WTC11 (cell line): ENCODE results near the gene HELZ. TPM values are rescaled to one million over a fixed set of nuclear protein-coding genes. Genes with fewer than 3 reads are reported as not detected.

Source experiments
- ATAC-seq: fragments of 200-7000 bp; cut with Tn5 transposase; 2 replicates; pipeline ENCODE4 v1.10.0; 2021; ENCODE audit warnings: mild to moderate bottlenecking, moderate library complexity
- CTCF ChIA-PET: fragments of 300-600 bp; sonication (Branson Sonifier 250); formaldehyde crosslinking; loops from one replicate; lab custom pipeline; 2021; ENCODE audit warnings: antibody characterized with exemption; lab: Charles Lee
- POLR2A ChIA-PET: fragments of 350-600 bp; sonication (Branson Sonifier 250); formaldehyde crosslinking; loops from one replicate; lab custom pipeline; 2021; ENCODE audit warnings: antibody characterized with exemption; lab: Charles Lee
- DNase-seq: peaks from one replicate; pipeline ENCODE4 v3.0.0; 2021; ENCODE audit warnings: low spot score
- H3K27ac Mint-ChIP-seq: 2 replicates; pipeline ENCODE4 v1.8.0; 2021; ENCODE audit warnings: mixed read lengths
- H3K27me3 Mint-ChIP-seq: 2 replicates; pipeline ENCODE4 v1.8.0; 2021; ENCODE audit warnings: low read depth, mild to moderate bottlenecking, moderate library complexity, mixed read lengths
- H3K36me3 Mint-ChIP-seq: 2 replicates; pipeline ENCODE4 v1.8.0; 2021; ENCODE audit warnings: mixed read lengths
- H3K4me1 Mint-ChIP-seq: 2 replicates; pipeline ENCODE4 v1.8.0; 2022; ENCODE audit warnings: mixed read lengths
- H3K4me3 Mint-ChIP-seq: 2 replicates; pipeline ENCODE4 v1.8.0; 2021; ENCODE audit warnings: mild to moderate bottlenecking, moderate library complexity, mixed read lengths
- H3K9me3 Mint-ChIP-seq: 2 replicates; pipeline ENCODE4 v1.8.0; 2021; ENCODE audit warnings: mixed read lengths
- CBFB ChIP-seq: sonication (generic); formaldehyde crosslinking; IDR thresholded peaks from 2 replicates; pipeline ENCODE4 v1.8.1; 2022; ENCODE audit warnings: mild to moderate bottlenecking, low read depth, missing genetic modification reagents
- CREM ChIP-seq: sonication (generic); formaldehyde crosslinking; IDR thresholded peaks from 2 replicates; pipeline ENCODE4 v1.8.1; 2022; ENCODE audit warnings: mild to moderate bottlenecking, missing genetic modification reagents, moderate library complexity
- ELF4 ChIP-seq: sonication (generic); formaldehyde crosslinking; IDR thresholded peaks from 2 replicates; pipeline ENCODE4 v1.8.1; 2022; ENCODE audit warnings: low read depth, mild to moderate bottlenecking, moderate library complexity, missing genetic modification reagents
- FOXJ3 ChIP-seq: sonication (generic); formaldehyde crosslinking; IDR thresholded peaks from 2 replicates; pipeline ENCODE4 v1.9.0; 2021; ENCODE audit warnings: missing genetic modification reagents, mild to moderate bottlenecking, borderline replicate concordance
- FOXK1 ChIP-seq: sonication (generic); formaldehyde crosslinking; IDR thresholded peaks from 2 replicates; pipeline ENCODE4 v1.8.0; 2022; ENCODE audit warnings: mild to moderate bottlenecking, moderate library complexity, missing genetic modification reagents
- GABPB1 ChIP-seq: sonication (generic); formaldehyde crosslinking; IDR thresholded peaks from 2 replicates; pipeline ENCODE4 v1.8.1; 2023; ENCODE audit warnings: mild to moderate bottlenecking, missing genetic modification reagents
- HMGA2 ChIP-seq: fragments of 250-450 bp; sonication (Bioruptor Pico); IDR thresholded peaks from 2 replicates; pipeline ENCODE4 v1.4.0; 2021; ENCODE audit warnings: mild to moderate bottlenecking, moderate library complexity
- IRF2 ChIP-seq: sonication (generic); formaldehyde crosslinking; IDR thresholded peaks from 2 replicates; pipeline ENCODE4 v1.8.0; 2022; ENCODE audit warnings: low read depth, missing genetic modification reagents, borderline replicate concordance
- JAZF1 ChIP-seq: fragments of 250-450 bp; sonication (Bioruptor Pico); IDR thresholded peaks from 2 replicates; pipeline ENCODE4 v1.9.0; 2021; ENCODE audit warnings: moderate library complexity, mild to moderate bottlenecking, inconsistent platforms
- JUN ChIP-seq: sonication (generic); formaldehyde crosslinking; IDR thresholded peaks from 2 replicates; pipeline ENCODE4 v1.8.0; 2023; ENCODE audit warnings: mild to moderate bottlenecking, missing genetic modification reagents
- STAT6 ChIP-seq: sonication (generic); formaldehyde crosslinking; conservative IDR thresholded peaks from 2 replicates; pipeline ENCODE4 v1.8.1; 2023; ENCODE audit warnings: mild to moderate bottlenecking, low read depth, missing genetic modification reagents, moderate library complexity
- TEAD4 ChIP-seq: sonication (generic); formaldehyde crosslinking; IDR thresholded peaks from 2 replicates; pipeline ENCODE4 v1.8.0; 2022; ENCODE audit warnings: mild to moderate bottlenecking, missing genetic modification reagents
- ZBTB43 ChIP-seq: sonication (generic); formaldehyde crosslinking; IDR thresholded peaks from 2 replicates; pipeline ENCODE4 v1.8.1; 2023; ENCODE audit warnings: mild to moderate bottlenecking, missing genetic modification reagents
- ZNF121 ChIP-seq: sonication (generic); formaldehyde crosslinking; IDR thresholded peaks from 2 replicates; pipeline ENCODE4 v1.8.0; 2023; ENCODE audit warnings: missing genetic modification reagents
- ZNF219 ChIP-seq: sonication (generic); formaldehyde crosslinking; IDR thresholded peaks from 2 replicates; pipeline ENCODE4 v1.8.0; 2023; ENCODE audit warnings: missing genetic modification reagents, mild to moderate bottlenecking, borderline replicate concordance
- ZNF423 ChIP-seq: fragments of 250-450 bp; sonication (Bioruptor Pico); IDR thresholded peaks from 2 replicates; pipeline ENCODE4 v2.1.2; 2022; ENCODE audit warnings: mild to moderate bottlenecking, moderate library complexity
- ZSCAN18 ChIP-seq: fragments of 250-450 bp; sonication (Bioruptor Pico); IDR thresholded peaks from 2 replicates; pipeline ENCODE4 v2.1.2; 2022; ENCODE audit warnings: mild to moderate bottlenecking, moderate library complexity
- total RNA-seq: library from RNA; stranded (reverse); gene quantifications from 3 replicates; pipeline ENCODE4 v1.2.3, GENCODE V29; 2021
- TF ChIP-seq, protein P1 (sequence below): sonication (generic); formaldehyde crosslinking; IDR thresholded peaks from 2 replicates; pipeline ENCODE4 v1.8.1; 2023; ENCODE audit warnings: mild to moderate bottlenecking, missing genetic modification reagents, moderate library complexity
- TF ChIP-seq, protein P2 (sequence below): sonication (generic); formaldehyde crosslinking; IDR thresholded peaks from 2 replicates; pipeline ENCODE4 v1.8.0; 2023; ENCODE audit warnings: missing genetic modification reagents

Gene HELZ
- total RNA-seq, 1 experiment from 2014 or later, result 49.1 TPM

GRCh38 chr17:67041941-67042899 lies 202.8 kb downstream of the HELZ start:
- no peak overlapping the region for H3K4me3 Mint-ChIP-seq
- CTCF ChIA-PET, result interaction anchor here (0.9 to 2.2 kb wide), 4 partner anchors 26 to 187 kb away, joined by 3 to 8 read pairs (median 4); no protein-coding TSS in a partner anchor
- H3K9me3 Mint-ChIP-seq, result peaks cover 9% of the 10 kb centered on the region
- ATAC-seq, result no peak
- H3K36me3 Mint-ChIP-seq, result no peaks in the 10 kb centered on the region
- no peaks in the 10 kb centered on the region; the same call in 1 of the 2 replicates for H3K27me3 Mint-ChIP-seq
- DNase-seq, result no peak
- POLR2A ChIA-PET, result no interaction called here
- H3K4me1 Mint-ChIP-seq, result no peaks in the 10 kb centered on the region; the same call in 1 of the 2 replicates
- TF ChIP-seq, protein P1, sequence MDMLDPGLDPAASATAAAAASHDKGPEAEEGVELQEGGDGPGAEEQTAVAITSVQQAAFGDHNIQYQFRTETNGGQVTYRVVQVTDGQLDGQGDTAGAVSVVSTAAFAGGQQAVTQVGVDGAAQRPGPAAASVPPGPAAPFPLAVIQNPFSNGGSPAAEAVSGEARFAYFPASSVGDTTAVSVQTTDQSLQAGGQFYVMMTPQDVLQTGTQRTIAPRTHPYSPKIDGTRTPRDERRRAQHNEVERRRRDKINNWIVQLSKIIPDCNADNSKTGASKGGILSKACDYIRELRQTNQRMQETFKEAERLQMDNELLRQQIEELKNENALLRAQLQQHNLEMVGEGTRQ (CRISPR knock-in tag), result no peak
- no peak for TF ChIP-seq JAZF1 (CRISPR knock-in tag)
- TF ChIP-seq ZNF121 (CRISPR knock-in tag), result no peak
- TF ChIP-seq CBFB (CRISPR knock-in tag), result no peak
- TF ChIP-seq TEAD4 (CRISPR knock-in tag), result no peak
- no peak for TF ChIP-seq ZBTB43 (CRISPR knock-in tag)
- TF ChIP-seq FOXJ3 (CRISPR knock-in tag), result no peak
- TF ChIP-seq ELF4 (CRISPR knock-in tag), result no peak
- TF ChIP-seq GABPB1, result no peak
- TF ChIP-seq, protein P2, sequence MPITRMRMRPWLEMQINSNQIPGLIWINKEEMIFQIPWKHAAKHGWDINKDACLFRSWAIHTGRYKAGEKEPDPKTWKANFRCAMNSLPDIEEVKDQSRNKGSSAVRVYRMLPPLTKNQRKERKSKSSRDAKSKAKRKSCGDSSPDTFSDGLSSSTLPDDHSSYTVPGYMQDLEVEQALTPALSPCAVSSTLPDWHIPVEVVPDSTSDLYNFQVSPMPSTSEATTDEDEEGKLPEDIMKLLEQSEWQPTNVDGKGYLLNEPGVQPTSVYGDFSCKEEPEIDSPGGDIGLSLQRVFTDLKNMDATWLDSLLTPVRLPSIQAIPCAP (CRISPR knock-in tag), result no peak
- no peak for TF ChIP-seq CREM
- TF ChIP-seq ZNF219 (CRISPR knock-in tag), result no peak
- no peak for TF ChIP-seq ZSCAN18 (CRISPR knock-in tag)
- TF ChIP-seq FOXK1 (CRISPR knock-in tag), result no peak
- no peak for TF ChIP-seq ZNF423 (CRISPR knock-in tag)
- TF ChIP-seq HMGA2 (CRISPR knock-in tag), result no peak
- no peak for TF ChIP-seq JUN (CRISPR knock-in tag)
- no peak for TF ChIP-seq IRF2
- TF ChIP-seq STAT6, result no peak
- no peak overlapping the region for H3K27ac Mint-ChIP-seq
